H1 (cell line): ENCODE measurements around the gene YIPF1. TPM values are rescaled to one million over a fixed set of nuclear protein-coding genes. Genes with fewer than 3 reads are reported as not detected.
A peak's percentile ranks its signal among the peaks of the same experiment; 100 is the strongest.

Source experiments
- ATF3 ChIP-seq: IDR thresholded peaks from 2 replicates; pipeline ENCODE4 v1.6.1; 2011; ENCODE audit warnings: low read depth, mild to moderate bottlenecking, low read length; ENCODE audit not compliant: insufficient read depth
- CBX5 ChIP-seq: fragments of 300-800, 300-1000 bp; sonication (generic); IDR thresholded peaks from 2 replicates; pipeline ENCODE4 v1.7.1; 2016; ENCODE audit warnings: antibody characterized with exemption, low read length, low read depth
- CEBPB ChIP-seq: IDR thresholded peaks from 2 replicates; pipeline ENCODE4 v1.6.1; 2012; ENCODE audit warnings: low read depth, low read length
- CTBP2 ChIP-seq: IDR thresholded peaks from 2 replicates; pipeline ENCODE4 v1.7.0; 2011; ENCODE audit warnings: borderline replicate concordance, mild to moderate bottlenecking, moderate library complexity, mixed read lengths, low read length; ENCODE audit not compliant: insufficient read depth, insufficient read length
- EP300 ChIP-seq, 2 experiments: IDR thresholded peaks; 1 replicate in 1 of 2; 2 replicates in 1 of 2; pipeline ENCODE4 v1.6.1; 2011 to 2012; ENCODE audit warnings: low read depth in 2 of 2, low read length in 2 of 2, mild to moderate bottlenecking in 2 of 2, borderline replicate concordance in 1 of 2, inconsistent platforms in 1 of 2, moderate library complexity in 1 of 2
- HDAC2 ChIP-seq, 2 experiments: fragments of 300-600 bp in 1 of 2; sonication (generic) in 1 of 2; IDR thresholded peaks; 2 replicates each; pipeline ENCODE4 v1.6.1; 2011 to 2012; ENCODE audit warnings: low read depth in 2 of 2, low read length in 2 of 2, mild to moderate bottlenecking in 2 of 2, moderate library complexity in 2 of 2, borderline replicate concordance in 1 of 2, inconsistent platforms in 1 of 2
- HDAC6 ChIP-seq: IDR thresholded peaks from one replicate; pipeline ENCODE4 v1.7.1; 2012; ENCODE audit warnings: low read depth, mild to moderate bottlenecking, inconsistent platforms, low read length, moderate library complexity
- KDM1A ChIP-seq: fragments of 200-600, 300-600 bp; sonication (generic); IDR thresholded peaks from 2 replicates; pipeline ENCODE4 v1.7.1; 2016; ENCODE audit warnings: mild to moderate bottlenecking, low read length, borderline replicate concordance
- KDM5A ChIP-seq: fragments of 200-600 bp; IDR thresholded peaks from 2 replicates; pipeline ENCODE4 v1.7.1; 2012; ENCODE audit warnings: mild to moderate bottlenecking, low read length, inconsistent platforms, mixed read lengths
- MAFK ChIP-seq: IDR thresholded peaks from 2 replicates; pipeline ENCODE4 v1.6.1; 2012; ENCODE audit warnings: low read depth, mild to moderate bottlenecking, improper control_type of control experiment, low read length
- POLR2AphosphoS5 ChIP-seq: IDR thresholded peaks from 2 replicates; pipeline ENCODE4 v1.6.1; 2011; ENCODE audit warnings: low read depth, low read length
- POU5F1 ChIP-seq: IDR thresholded peaks from 2 replicates; pipeline ENCODE4 v1.6.1; 2011; ENCODE audit warnings: low read depth, mild to moderate bottlenecking, low read length, moderate library complexity
- RAD21 ChIP-seq, 2 experiments: IDR thresholded peaks in 1 of 2; conservative IDR thresholded peaks in 1 of 2; 2 replicates each; pipeline ENCODE4 v1.6.1; 2011; ENCODE audit warnings: low read depth in 2 of 2, low read length in 2 of 2, improper control_type of control experiment in 1 of 2, inconsistent platforms in 1 of 2, mild to moderate bottlenecking in 1 of 2, moderate library complexity in 1 of 2
- SIN3A ChIP-seq, 2 experiments: IDR thresholded peaks in 1 of 2; conservative IDR thresholded peaks in 1 of 2; 2 replicates each; pipeline ENCODE4 v1.6.1; 2011 to 2012; ENCODE audit warnings: low read length in 2 of 2, improper control_type of control experiment in 1 of 2, low read depth in 1 of 2, mild to moderate bottlenecking in 1 of 2
- SRF ChIP-seq: IDR thresholded peaks from 2 replicates; pipeline ENCODE4 v1.6.1; 2011; ENCODE audit warnings: mild to moderate bottlenecking, low read depth, low read length, moderate library complexity
- TAF7 ChIP-seq: optimal IDR thresholded peaks from 2 replicates; pipeline ENCODE3; 2011; ENCODE audit warnings: low read depth, mild to moderate bottlenecking, inconsistent platforms, low read length, moderate library complexity, borderline replicate concordance
- TBP ChIP-seq: IDR thresholded peaks from 2 replicates; pipeline ENCODE4 v1.6.1; 2011; ENCODE audit warnings: low read depth, low read length, improper control_type of control experiment
- polyA plus RNA-seq, 7 experiments: library from polyadenylated mRNA; depleted of rRNA in 3 of 7; stranded (reverse) in 5 of 7; unstranded in 2 of 7; fragments of >200 nt in 5 of 7; fragments of 200-250 nt in 2 of 7; gene quantifications; 1 replicate in 5 of 7; 2 replicates in 1 of 7; 4 replicates in 1 of 7; pipeline versions ENCODE4 v1.2.1 to v1.2.3, GENCODE V29; 2011 to 2013; ENCODE audit warnings: missing spikeins in 2 of 7, mixed read lengths in 2 of 7
- total RNA-seq: library from RNA; stranded (reverse); fragmentation: NEBNext Ultra II Directional; extraction: Animal tissue kit (Norgen Biotek cat#: 25700); gene quantifications from 2 replicates; pipeline ENCODE4 v1.2.1, GENCODE V29; 2021

Gene YIPF1
- total and polyA plus RNA-seq, 2 of the 8 experiments (the other 6 are each of a cell fraction or from before 2014, with no cell fraction given) = 31.8 to 53.7 TPM

GRCh38 chr1:53913352-53914033 is 23.9 kb upstream of the YIPF1 start (continued):
- no peak for TF ChIP-seq HDAC2 (IDR thresholded peaks at IDR 0.05; ENCODE audit: borderline replicate concordance in 1 of 2, low read depth in 2 of 2, low read length in 2 of 2)
- no peak for TF ChIP-seq TBP
- TF ChIP-seq POU5F1 = no peak
- TF ChIP-seq KDM1A = no peak
- peak; percentile 26 to 31; a peak in 3 of 4 replicates for TF ChIP-seq RAD21 (IDR thresholded peaks at IDR 0.05 in 1 of 2, conservative IDR thresholded peaks at IDR 0.05 in 1 of 2; ENCODE audit: low read depth in 2 of 2, low read length in 2 of 2)
- TF ChIP-seq CBX5 = no peak
- no peak for TF ChIP-seq KDM5A
- 0 out of 2 replicates have a peak, but pooled peaks have one; percentile 35 for TF ChIP-seq POLR2AphosphoS5
- no peak for TF ChIP-seq HDAC6
- no peak for TF ChIP-seq ATF3
- peak in 1 of 2 experiments; percentile 47; a peak in 1 of 4 replicates for TF ChIP-seq SIN3A (conservative IDR thresholded peaks at IDR 0.05 in 1 of 2, IDR thresholded peaks at IDR 0.05 in 1 of 2; ENCODE audit: low read depth in 1 of 2, low read length in 2 of 2)
- TF ChIP-seq SRF = no peak
- TF ChIP-seq MAFK = no peak
- TF ChIP-seq CTBP2 = no peak
- peak; percentile 83 for TF ChIP-seq TAF7
- TF ChIP-seq CEBPB = peak; percentile 73
- TF ChIP-seq EP300 (IDR thresholded peaks at IDR 0.05; ENCODE audit: borderline replicate concordance in 1 of 2, low read depth in 2 of 2, low read length in 2 of 2) = no peak
